SW480 (cell line): Measurements from ENCODE around the gene F5.

Source experiments
- DNase-seq: peaks from one replicate; pipeline ENCODE4 v3.0.0-alpha.2; 2016; ENCODE audit warnings: low spot score

The F5 gene

GRCh38 chr1:169586395-169587255, at the start of gene F5:
TSS of gene F5 (minus strand) at chr1:169586481. CDS start at chr1:169586386, 95 bp downstream.
- DNase-seq = peak; percentile 61

DNA sequence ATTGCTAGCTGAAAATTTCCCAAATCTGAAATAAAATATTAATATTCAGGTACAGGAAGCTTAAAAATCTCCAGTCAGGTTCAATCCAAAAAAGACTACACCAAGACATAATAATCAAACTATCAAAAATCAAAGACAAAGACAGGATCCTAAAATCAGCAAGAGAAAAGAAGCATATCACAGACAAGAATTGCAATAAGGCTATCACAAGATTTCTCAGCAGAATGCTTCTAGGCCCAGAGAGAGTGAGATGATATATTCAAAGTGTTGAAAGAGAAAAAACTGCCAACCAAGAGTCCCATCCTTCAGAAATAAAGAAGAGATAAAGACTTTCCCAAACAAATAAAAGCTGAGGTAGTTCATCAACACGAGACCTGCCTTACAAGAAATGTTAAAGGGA, 48.6 kb upstream of the F5 start:
- DNase-seq = no peak

- no peak for DNase-seq
Observed at GRCh38 chr1:169634145-169634544, 47.9 kb upstream of the F5 start.

GRCh38 chr1:169631249-169631648, 45.0 kb upstream of the F5 start:
- no peak for DNase-seq

GRCh38 chr1:169630006-169630405, 43.7 kb upstream of the F5 start, which contains the start of gene SELP:
TSS of gene SELP (minus strand) at chr1:169630124. CDS start at chr1:169630074, 50 bp downstream.
- peak; percentile 2 for DNase-seq

DNA sequence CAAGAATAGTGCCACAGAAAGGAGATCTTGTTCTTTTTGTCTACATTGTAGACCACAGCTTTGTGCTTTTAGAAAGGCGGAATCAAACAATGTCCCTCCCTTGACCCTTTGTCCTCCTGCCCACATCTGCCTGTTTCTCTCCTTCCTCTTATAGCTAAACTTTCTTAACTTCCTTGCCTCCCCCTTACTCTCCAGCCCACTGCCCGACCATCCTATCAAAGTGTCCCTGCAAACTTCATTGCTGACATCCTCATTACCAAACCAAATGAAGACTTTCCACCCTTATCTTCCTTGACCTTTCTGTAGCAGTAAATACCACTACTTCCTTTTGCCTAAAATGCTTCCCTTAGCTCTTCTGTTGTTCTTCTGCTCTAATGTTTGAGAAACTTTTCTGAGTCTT, 38.6 kb upstream of the F5 start:
- no peak for DNase-seq

- DNase-seq = no peak
Observed at GRCh38 chr1:169624122-169624521, 37.8 kb upstream of the F5 start.

GRCh38 chr1:169623132-169623926, 37.0 kb upstream of the F5 start:
- no peak for DNase-seq

GRCh38 chr1:169620565-169620964, 34.3 kb upstream of the F5 start:
- DNase-seq = no peak

DNA sequence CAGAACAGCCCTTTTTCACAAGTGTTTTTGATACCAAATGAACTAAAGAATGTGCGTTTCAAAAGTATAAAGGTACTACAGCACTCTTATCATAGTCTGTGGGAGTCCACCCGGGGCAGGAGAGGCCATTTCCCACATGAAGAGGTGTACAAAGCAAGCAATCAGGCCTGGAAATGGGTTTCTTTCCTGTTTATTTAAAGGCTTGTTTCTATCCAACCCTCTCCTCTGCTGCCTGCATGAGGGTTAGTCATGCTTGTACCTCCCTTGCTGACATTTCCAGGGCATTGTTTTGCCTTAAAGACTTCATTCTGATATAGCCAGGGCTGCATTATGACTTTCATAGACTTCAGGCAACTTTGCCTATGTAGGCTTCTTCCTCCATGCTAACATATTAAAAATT, 32.1 kb upstream of the F5 start:
- no peak for DNase-seq

- no peak for DNase-seq
Observed at GRCh38 chr1:169615803-169616202, 29.5 kb upstream of the F5 start.

GRCh38 chr1:169610858-169611257, 24.6 kb upstream of the F5 start:
- DNase-seq = no peak

- DNase-seq = no peak
Observed at GRCh38 chr1:169610108-169610507, 23.8 kb upstream of the F5 start.

GRCh38 chr1:169608226-169608625, 21.9 kb upstream of the F5 start:
- no peak for DNase-seq

DNA sequence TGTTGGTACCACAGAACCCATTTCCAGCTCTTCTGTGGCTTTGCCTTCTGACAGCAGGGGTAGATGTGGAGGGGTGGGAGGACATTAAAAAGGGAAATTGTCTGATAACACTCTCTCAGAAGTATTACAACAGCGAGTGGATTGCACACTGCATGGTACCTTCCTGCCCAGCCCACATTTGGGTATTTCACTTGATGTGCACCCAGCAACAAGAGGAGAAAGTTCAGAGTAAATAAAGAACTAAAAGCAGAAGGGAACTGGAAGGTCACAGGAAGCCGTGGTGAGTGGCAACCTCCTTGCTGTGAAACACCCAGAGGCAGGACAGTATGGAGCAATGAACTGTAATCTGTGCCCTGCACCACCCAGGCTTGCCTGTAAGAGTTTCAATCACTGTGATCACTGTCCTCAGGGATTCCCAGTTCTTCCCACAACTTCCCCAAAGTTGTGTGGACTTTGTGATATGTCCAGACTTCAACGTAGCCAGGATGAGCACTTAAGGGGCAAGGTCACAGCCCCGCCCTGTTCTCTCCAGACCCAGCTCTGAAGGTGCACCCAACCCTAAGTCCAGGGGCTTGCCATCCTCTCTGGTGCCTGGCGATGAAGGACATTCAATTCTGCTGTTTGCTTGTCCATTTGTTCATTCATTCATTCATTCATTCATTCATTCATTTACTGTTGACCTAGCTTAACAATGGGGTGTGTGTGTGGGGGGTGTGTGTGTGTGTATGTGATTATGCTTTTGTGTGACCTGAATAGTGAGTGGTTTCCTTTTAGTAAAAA, 18.7 kb upstream of the F5 start:
- DNase-seq = no peak

GRCh38 chr1:169601096-169601881, 15.0 kb upstream of the F5 start:
- peak; percentile 28 for DNase-seq

DNA sequence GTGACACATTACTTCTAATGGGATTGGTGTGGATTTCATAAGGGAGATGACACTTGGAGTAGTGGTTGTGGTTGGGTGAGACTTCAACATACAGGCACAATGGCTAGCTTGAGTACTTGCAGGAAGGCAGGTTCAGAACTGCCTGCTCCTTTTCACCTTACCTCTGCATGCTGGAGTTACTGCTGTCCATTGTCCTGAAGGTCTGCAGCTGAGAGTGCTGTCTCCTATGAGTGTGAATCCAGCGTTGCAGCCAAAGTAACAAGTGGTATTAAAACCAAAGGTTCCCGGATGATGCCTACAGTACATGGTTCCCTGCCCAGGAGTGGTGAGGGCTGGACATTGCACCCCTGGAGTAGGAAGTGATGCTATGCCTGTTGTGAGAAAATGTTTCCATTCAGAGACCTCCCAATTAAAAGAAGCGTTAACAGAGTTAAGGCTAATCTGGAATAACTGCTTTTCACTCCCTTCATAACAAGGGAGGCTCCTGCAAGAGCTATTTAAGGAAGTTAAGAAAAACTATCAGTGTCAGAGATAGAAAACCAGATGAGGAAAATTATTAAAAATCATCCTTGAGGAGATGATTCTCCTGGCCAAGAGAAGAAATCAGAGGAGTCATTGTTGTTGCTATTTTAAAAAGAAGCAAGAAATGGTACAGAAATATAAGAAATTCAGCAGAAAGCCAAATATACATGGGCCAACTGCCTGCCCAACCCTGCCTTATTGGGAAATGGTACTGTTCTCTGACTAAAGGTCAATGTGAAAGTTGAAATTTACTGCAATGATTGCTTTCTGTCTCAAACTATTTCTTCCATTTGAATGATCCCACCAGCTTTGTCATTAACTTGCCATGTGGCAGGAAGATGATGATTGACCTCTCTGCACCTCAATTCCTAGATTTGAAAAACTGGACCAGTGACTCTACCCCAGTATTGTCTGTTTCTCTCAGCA, 9.8 kb upstream of the F5 start:
- peak; percentile 37 for DNase-seq

GRCh38 chr1:169594391-169594790, 8.1 kb upstream of the F5 start:
- DNase-seq = no peak

GRCh38 chr1:169590932-169591331, 4.7 kb upstream of the F5 start:
- no peak for DNase-seq

DNA sequence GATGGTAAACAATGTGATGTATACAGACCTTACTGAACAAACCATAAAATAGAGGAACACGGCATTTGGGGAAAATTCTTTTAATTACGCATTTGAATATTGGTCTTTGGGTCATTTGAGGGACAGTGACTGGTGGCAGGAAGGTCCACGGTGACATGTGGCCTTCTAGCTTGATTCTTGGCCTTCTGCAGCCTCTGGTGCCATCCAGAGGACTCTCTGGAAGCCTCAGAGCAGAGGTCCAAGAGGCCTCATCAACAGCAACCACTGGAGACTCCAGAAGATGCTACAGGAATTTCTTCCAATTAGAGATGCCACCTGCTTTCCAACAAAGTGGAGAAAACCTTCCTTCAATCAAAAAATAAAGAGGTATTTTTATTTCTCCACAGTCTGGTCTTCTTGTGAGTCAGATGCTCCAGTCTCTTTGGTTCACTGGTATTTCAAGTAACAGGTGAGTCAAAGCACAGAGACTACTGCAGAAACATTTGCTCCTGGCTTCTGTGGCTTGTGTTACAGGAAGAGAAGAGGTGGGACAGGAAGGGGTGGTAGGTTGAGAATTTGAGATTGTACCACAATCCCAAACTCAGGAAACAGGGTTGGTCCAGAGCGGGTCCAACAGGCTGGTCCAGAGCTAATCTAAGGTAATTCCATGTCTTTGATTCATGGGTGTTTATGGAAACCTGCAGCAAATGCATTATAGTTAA, 2.7 kb upstream of the F5 start:
- no peak for DNase-seq
